Peyer's patch (tissue), 4 donors: Measurements from ENCODE around the gene RMND5B.
A peak's percentile ranks its signal among the peaks of the same experiment; 100 is the strongest.

Experiments
- CTCF ChIP-seq, 6 experiments: fragments of 450-650 bp in 4 of 6; fragments of 200-600 bp in 2 of 6; sonication (generic) in 1 of 6; IDR thresholded peaks; one replicate each; pipeline ENCODE4 v1.5.1; 2017 to 2019; ENCODE audit warnings: antibody characterized with exemption in 6 of 6, mild to moderate bottlenecking in 3 of 6, moderate library complexity in 1 of 6
- POLR2A ChIP-seq, 2 donors: fragments of 450-650 bp; IDR thresholded peaks; one replicate each; pipeline ENCODE4 v1.5.1; 2017; ENCODE audit warnings: antibody characterized with exemption in 2 of 2, mild to moderate bottlenecking in 2 of 2, moderate library complexity in 2 of 2

- TF ChIP-seq CTCF (IDR thresholded peaks at IDR 0.05) (no peak), POLR2A (IDR thresholded peaks at IDR 0.05) (peak in 1 of 2 donors; percentile 43)
These were observed 22.9 kb downstream of the RMND5B start, which contains the start of gene NHP2 for GRCh38 chr5:178153530-178154340.
